Measurements from ENCODE around the gene PTPRG. TPM values are rescaled to one million over a fixed set of nuclear protein-coding genes. Genes with fewer than 3 reads are reported as not detected.

The PTPRG gene
- total and polyA plus RNA-seq, 10 of the 15 experiments (the other 5 are each of a cell fraction or from before 2014, with no cell fraction given) = 0.29 to 20.7 (median 1.4) TPM

DNA sequence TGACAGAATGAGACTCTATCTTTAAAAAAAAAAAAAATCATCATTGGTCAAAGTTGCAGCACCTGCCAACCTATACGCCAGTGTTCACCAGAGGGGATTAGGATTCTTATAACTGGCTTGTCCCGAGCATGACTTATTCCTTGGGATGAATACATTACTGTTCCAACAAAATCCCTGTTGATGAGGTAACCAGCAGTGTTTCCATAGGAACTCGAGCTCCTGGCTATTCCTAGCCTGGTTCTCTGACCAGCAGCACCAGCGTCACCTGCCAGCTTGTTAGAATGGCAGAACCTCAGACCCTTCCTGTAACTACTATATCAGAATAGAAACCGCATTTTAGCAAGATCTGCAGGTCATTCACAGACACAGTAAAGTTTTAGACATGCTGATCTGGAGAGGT lies 364.4 kb downstream of the PTPRG start:
- no peaks in the 10 kb centered on the region for H3K9me3 ChIP-seq (replicated peaks; ENCODE audit: control insufficient read depth, insufficient read depth, low read length)
- no peaks in the 10 kb centered on the region for H3K4me1 ChIP-seq (ENCODE audit: control insufficient read depth, insufficient read depth, low read length)
- in situ Hi-C loops (cut with MboI) = no loop called here
- H4K20me1 ChIP-seq (ENCODE audit: control insufficient read depth, insufficient read depth) = no peaks in the 10 kb centered on the region
- RAD21 ChIA-PET (ENCODE audit: unreplicated experiment) = interaction anchor here (0.7 kb wide), 1 partner anchor 218 kb away, joined by 6 read pairs; no protein-coding TSS in a partner anchor
- H3K27me3 ChIP-seq (replicated peaks in 1 of 2; ENCODE audit: control insufficient read depth in 2 of 2, insufficient read depth in 2 of 2, low read length in 1 of 2) = no peaks in the 10 kb centered on the region; a peak in 1 of 4 replicates
- DNase-seq (ENCODE audit: low read depth, low spot score) (no peak), ATAC-seq (no peak), FAIRE-seq (no peak)
- no peak overlapping the region for H3K27ac ChIP-seq (ENCODE audit: control insufficient read depth, insufficient read depth)
- CTCF ChIA-PET = interaction anchor here (0.5 kb wide), 1 partner anchor 161 kb away, joined by 3 read pairs; no protein-coding TSS in a partner anchor
- WGBS (ENCODE audit: insufficient coverage, insufficient replicate concordance, low lambda C conversion rate, missing lambda C conversion rate) = 48% methylated on average over 5 of the region's 5 CpGs
- BruUV-seq (replicated peaks) = no TSS peak
- no peak overlapping the region for H3K4me3 ChIP-seq
- SMC1A ChIA-PET (ENCODE audit: uncharacterized antibody, unreplicated experiment) = interaction anchor here (1.9 to 15.4 kb wide), 2 partner anchors 10 to 14 kb away, joined by 6 to 159 read pairs; no protein-coding TSS in a partner anchor
- intact Hi-C loops (cut with micrococcal nuclease; ENCODE audit: unreplicated experiment) = no loop called here
- H3K79me2 ChIP-seq (ENCODE audit: control insufficient read depth, insufficient read depth, low read length) = no peaks in the 10 kb centered on the region
- no peak overlapping the region for H2AFZ ChIP-seq (ENCODE audit: control insufficient read depth, low read depth, low read length)
- no peak overlapping the region for H3K4me2 ChIP-seq (ENCODE audit: control insufficient read depth, insufficient read depth)
- no peaks in the 10 kb centered on the region for H3K36me3 ChIP-seq (ENCODE audit: control insufficient read depth in 2 of 2, insufficient read depth in 2 of 2, low read length in 1 of 2)
- POLR2A ChIA-PET = interaction anchor here (0.6 to 0.9 kb wide), 2 partner anchors 10 to 35 kb away, joined by 3 read pairs; no protein-coding TSS in a partner anchor
- H3K9ac ChIP-seq (ENCODE audit: control insufficient read depth, insufficient read depth, low read length) = no peak overlapping the region
- TF ChIP-seq, protein P1, sequence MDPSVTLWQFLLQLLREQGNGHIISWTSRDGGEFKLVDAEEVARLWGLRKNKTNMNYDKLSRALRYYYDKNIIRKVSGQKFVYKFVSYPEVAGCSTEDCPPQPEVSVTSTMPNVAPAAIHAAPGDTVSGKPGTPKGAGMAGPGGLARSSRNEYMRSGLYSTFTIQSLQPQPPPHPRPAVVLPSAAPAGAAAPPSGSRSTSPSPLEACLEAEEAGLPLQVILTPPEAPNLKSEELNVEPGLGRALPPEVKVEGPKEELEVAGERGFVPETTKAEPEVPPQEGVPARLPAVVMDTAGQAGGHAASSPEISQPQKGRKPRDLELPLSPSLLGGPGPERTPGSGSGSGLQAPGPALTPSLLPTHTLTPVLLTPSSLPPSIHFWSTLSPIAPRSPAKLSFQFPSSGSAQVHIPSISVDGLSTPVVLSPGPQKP (IDR thresholded peaks at IDR 0.05; ENCODE audit: low read depth, low read length) = no peak
- TF ChIP-seq SPI1 (IDR thresholded peaks at IDR 0.05; ENCODE audit: borderline replicate concordance, insufficient read depth, low read depth, low read length) (no peak), NR2F1 (conservative IDR thresholded peaks at IDR 0.05) (no peak), PML (IDR thresholded peaks at IDR 0.05; ENCODE audit: low read length) (no peak), ZNF384 (IDR thresholded peaks at IDR 0.05; ENCODE audit: borderline replicate concordance, low read depth, low read length) (no peak), KDM1A (IDR thresholded peaks at IDR 0.05; ENCODE audit: borderline replicate concordance) (no peak), NR2C2 (IDR thresholded peaks at IDR 0.05; ENCODE audit: borderline replicate concordance, control insufficient read depth, insufficient read length, low read depth) (no peak), EGR1 (IDR thresholded peaks at IDR 0.05; ENCODE audit: borderline replicate concordance in 1 of 2, low read depth in 2 of 2, low read length in 2 of 2) (no peak), TCF12 (IDR thresholded peaks at IDR 0.05; ENCODE audit: low read depth, low read length) (no peak), WRNIP1 (IDR thresholded peaks at IDR 0.05; ENCODE audit: borderline replicate concordance, low read depth, low read length) (no peak), SIN3A (IDR thresholded peaks at IDR 0.05; ENCODE audit: low read depth, low read length) (no peak)
- TF ChIP-seq, protein P2, sequence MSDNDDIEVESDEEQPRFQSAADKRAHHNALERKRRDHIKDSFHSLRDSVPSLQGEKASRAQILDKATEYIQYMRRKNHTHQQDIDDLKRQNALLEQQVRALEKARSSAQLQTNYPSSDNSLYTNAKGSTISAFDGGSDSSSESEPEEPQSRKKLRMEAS (IDR thresholded peaks at IDR 0.05; ENCODE audit: low read depth, low read length) = no peak
- TF ChIP-seq, protein P3, sequence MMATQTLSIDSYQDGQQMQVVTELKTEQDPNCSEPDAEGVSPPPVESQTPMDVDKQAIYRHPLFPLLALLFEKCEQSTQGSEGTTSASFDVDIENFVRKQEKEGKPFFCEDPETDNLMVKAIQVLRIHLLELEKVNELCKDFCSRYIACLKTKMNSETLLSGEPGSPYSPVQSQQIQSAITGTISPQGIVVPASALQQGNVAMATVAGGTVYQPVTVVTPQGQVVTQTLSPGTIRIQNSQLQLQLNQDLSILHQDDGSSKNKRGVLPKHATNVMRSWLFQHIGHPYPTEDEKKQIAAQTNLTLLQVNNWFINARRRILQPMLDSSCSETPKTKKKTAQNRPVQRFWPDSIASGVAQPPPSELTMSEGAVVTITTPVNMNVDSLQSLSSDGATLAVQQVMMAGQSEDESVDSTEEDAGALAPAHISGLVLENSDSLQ (IDR thresholded peaks at IDR 0.05) = no peak
